ENCODE data around the gene ZNRF3.
A peak's percentile ranks its signal among the peaks of the same experiment; 100 is the strongest.

Gene ZNRF3

GRCh38 chr22:28935140-28935539, 51.8 kb downstream of the ZNRF3 start:
- H3K14ac ChIP-seq (ENCODE audit: low read length): no peak overlapping the region
- H2BK12ac ChIP-seq (ENCODE audit: low read length): no peak overlapping the region
- H3K4me1 ChIP-seq (ENCODE audit: control insufficient read depth in 2 of 2, insufficient read depth in 1 of 2, low read depth in 1 of 2, low read length in 2 of 2): peaks cover 16 to 29% of the 10 kb centered on the region in 2 donors
- DNase-seq (ENCODE audit: low spot score): no peak
- peak overlapping the region; percentile 25 for H2AK5ac ChIP-seq (ENCODE audit: low read depth, low read length)
- H3K18ac ChIP-seq (ENCODE audit: low read length): no peak overlapping the region
- no peaks in the 10 kb centered on the region for H3K9me3 ChIP-seq (replicated peaks in 1 of 2; ENCODE audit: control insufficient read depth in 2 of 2, insufficient read depth in 1 of 2, low read depth in 1 of 2, low read length in 2 of 2)
- H4K91ac ChIP-seq (ENCODE audit: low read depth, low read length, poor library complexity): no peak overlapping the region
- no peak overlapping the region for H2BK15ac ChIP-seq (ENCODE audit: low read length)
- H3K27ac ChIP-seq (replicated peaks; ENCODE audit: low read length): no peak overlapping the region
- H3K4me2 ChIP-seq (ENCODE audit: insufficient read depth, low read length, poor library complexity, severe bottlenecking): no peak overlapping the region
- H3K36me3 ChIP-seq (replicated peaks in 1 of 2; ENCODE audit: control insufficient read depth in 2 of 2, insufficient read depth in 2 of 2, low read length in 2 of 2): peaks cover 0 to 11% of the 10 kb centered on the region in 2 donors
- no peak overlapping the region for H3K23ac ChIP-seq (ENCODE audit: low read depth, low read length, poor library complexity)
- no peak overlapping the region for H3K4me3 ChIP-seq (ENCODE audit: low read length in 2 of 2)
- peaks cover 2% of the 10 kb centered on the region for H3K79me1 ChIP-seq (ENCODE audit: low read depth, low read length)
- H3K27me3 ChIP-seq (ENCODE audit: control insufficient read depth in 3 of 3, insufficient read depth in 3 of 3, low read depth in 1 of 3, low read length in 3 of 3): no peaks in the 10 kb centered on the region
- H3K9ac ChIP-seq (ENCODE audit: low read depth, low read length, poor library complexity): no peak overlapping the region
- no CpG with 5 or more reads among the region's 4 CpGs for WGBS, 2 donors (ENCODE audit: extremely low coverage in 2 of 2, insufficient read length in 2 of 2, insufficient replicate concordance in 1 of 2)
- no peak overlapping the region for H2AFZ ChIP-seq (ENCODE audit: low read length)
- no peak overlapping the region for H4K8ac ChIP-seq (ENCODE audit: low read depth, low read length)
- H2BK120ac ChIP-seq (ENCODE audit: low read depth, low read length): no peak overlapping the region
- H2BK5ac ChIP-seq (ENCODE audit: low read length): no peak overlapping the region
- H3K4ac ChIP-seq (ENCODE audit: low read length): no peak overlapping the region

GRCh38 chr22:28935713-28936112, 52.3 kb downstream of the ZNRF3 start:
- Histone ChIP-seq H2BK15ac (ENCODE audit: low read length) (no peak overlapping the region), H4K8ac (ENCODE audit: low read depth, low read length) (no peak overlapping the region)

GRCh38 chr22:28936200-28936599, 52.8 kb downstream of the ZNRF3 start:
- no peak overlapping the region for H3K4ac ChIP-seq (ENCODE audit: low read length)
- no peak overlapping the region for H4K8ac ChIP-seq (ENCODE audit: low read depth, low read length)
- H3K9me3 ChIP-seq (replicated peaks in 1 of 2; ENCODE audit: control insufficient read depth in 2 of 2, insufficient read depth in 1 of 2, low read depth in 1 of 2, low read length in 2 of 2): no peaks in the 10 kb centered on the region
- H3K18ac ChIP-seq (ENCODE audit: low read length): peak overlapping the region; percentile 84
- H2BK12ac ChIP-seq (ENCODE audit: low read length): peak overlapping the region; percentile 73
- H2BK5ac ChIP-seq (ENCODE audit: low read length): peak overlapping the region; percentile 69
- H3K79me1 ChIP-seq (ENCODE audit: low read depth, low read length): peaks cover 2% of the 10 kb centered on the region
- no peak overlapping the region for H3K9ac ChIP-seq (ENCODE audit: low read depth, low read length, poor library complexity)
- DNase-seq (ENCODE audit: low spot score): no peak
- H3K14ac ChIP-seq (ENCODE audit: low read length): no peak overlapping the region
- H3K4me1 ChIP-seq (ENCODE audit: control insufficient read depth in 2 of 2, insufficient read depth in 1 of 2, low read depth in 1 of 2, low read length in 2 of 2): peaks cover 26 to 28% of the 10 kb centered on the region in 2 donors
- no peak overlapping the region for H3K27ac ChIP-seq (replicated peaks; ENCODE audit: low read length)
- H3K27me3 ChIP-seq (ENCODE audit: control insufficient read depth in 3 of 3, insufficient read depth in 3 of 3, low read depth in 1 of 3, low read length in 3 of 3): no peaks in the 10 kb centered on the region
- H2BK15ac ChIP-seq (ENCODE audit: low read length): no peak overlapping the region
- H3K4me3 ChIP-seq (ENCODE audit: low read length in 2 of 2): no peak overlapping the region
- H2AFZ ChIP-seq (ENCODE audit: low read length): no peak overlapping the region
- H2AK5ac ChIP-seq (ENCODE audit: low read depth, low read length): peak overlapping the region; percentile 47
- H2BK120ac ChIP-seq (ENCODE audit: low read depth, low read length): no peak overlapping the region
- no peak overlapping the region for H3K4me2 ChIP-seq (ENCODE audit: insufficient read depth, low read length, poor library complexity, severe bottlenecking)
- no CpG with 5 or more reads among the region's 3 CpGs for WGBS, 2 donors (ENCODE audit: extremely low coverage in 2 of 2, insufficient read length in 2 of 2, insufficient replicate concordance in 1 of 2)
- peaks cover 0 to 11% of the 10 kb centered on the region in 2 donors for H3K36me3 ChIP-seq (replicated peaks in 1 of 2; ENCODE audit: control insufficient read depth in 2 of 2, insufficient read depth in 2 of 2, low read length in 2 of 2)
- H3K23ac ChIP-seq (ENCODE audit: low read depth, low read length, poor library complexity): no peak overlapping the region
- H4K91ac ChIP-seq (ENCODE audit: low read depth, low read length, poor library complexity): no peak overlapping the region

More at GRCh38 chr22:28935713-28936112, 52.3 kb downstream of the ZNRF3 start:
- Histone ChIP-seq H2AK5ac (ENCODE audit: low read depth, low read length) (no peak overlapping the region), H3K4me2 (ENCODE audit: insufficient read depth, low read length, poor library complexity, severe bottlenecking) (no peak overlapping the region), H3K4me1 (ENCODE audit: control insufficient read depth in 2 of 2, insufficient read depth in 1 of 2, low read depth in 1 of 2, low read length in 2 of 2) (peaks cover 22 to 26% of the 10 kb centered on the region in 2 donors), H4K91ac (ENCODE audit: low read depth, low read length, poor library complexity) (no peak overlapping the region), H3K4ac (ENCODE audit: low read length) (no peak overlapping the region), H2BK12ac (ENCODE audit: low read length) (no peak overlapping the region), H3K9me3 (replicated peaks in 1 of 2; ENCODE audit: control insufficient read depth in 2 of 2, insufficient read depth in 1 of 2, low read depth in 1 of 2, low read length in 2 of 2) (no peaks in the 10 kb centered on the region), H3K9ac (ENCODE audit: low read depth, low read length, poor library complexity) (no peak overlapping the region), H3K18ac (ENCODE audit: low read length) (no peak overlapping the region), H3K79me1 (ENCODE audit: low read depth, low read length) (peaks cover 2% of the 10 kb centered on the region), H2AFZ (ENCODE audit: low read length) (no peak overlapping the region), H3K14ac (ENCODE audit: low read length) (no peak overlapping the region), H3K23ac (ENCODE audit: low read depth, low read length, poor library complexity) (no peak overlapping the region), H2BK5ac (ENCODE audit: low read length) (no peak overlapping the region), H3K27ac (replicated peaks; ENCODE audit: low read length) (no peak overlapping the region), H3K4me3 (ENCODE audit: low read length in 2 of 2) (no peak overlapping the region), H3K27me3 (ENCODE audit: control insufficient read depth in 3 of 3, insufficient read depth in 3 of 3, low read depth in 1 of 3, low read length in 3 of 3) (no peaks in the 10 kb centered on the region), H3K36me3 (replicated peaks in 1 of 2; ENCODE audit: control insufficient read depth in 2 of 2, insufficient read depth in 2 of 2, low read length in 2 of 2) (peaks cover 0 to 11% of the 10 kb centered on the region in 2 donors), H2BK120ac (ENCODE audit: low read depth, low read length) (no peak overlapping the region)
- DNase-seq (ENCODE audit: low spot score): no peak
- WGBS, 2 donors (ENCODE audit: extremely low coverage in 2 of 2, insufficient read length in 2 of 2, insufficient replicate concordance in 1 of 2): no CpG with 5 or more reads among the region's 4 CpGs

- Histone ChIP-seq H3K4me3 (ENCODE audit: low read length in 2 of 2) (no peak overlapping the region), H2AFZ (ENCODE audit: low read length) (no peak overlapping the region), H3K4me1 (ENCODE audit: control insufficient read depth in 2 of 2, insufficient read depth in 1 of 2, low read depth in 1 of 2, low read length in 2 of 2) (peaks cover 33 to 35% of the 10 kb centered on the region in 2 donors), H2BK5ac (ENCODE audit: low read length) (no peak overlapping the region), H2BK120ac (ENCODE audit: low read depth, low read length) (no peak overlapping the region), H3K18ac (ENCODE audit: low read length) (no peak overlapping the region), H3K9me3 (replicated peaks in 1 of 2; ENCODE audit: control insufficient read depth in 2 of 2, insufficient read depth in 1 of 2, low read depth in 1 of 2, low read length in 2 of 2) (no peaks in the 10 kb centered on the region), H2AK5ac (ENCODE audit: low read depth, low read length) (no peak overlapping the region), H3K14ac (ENCODE audit: low read length) (no peak overlapping the region), H4K8ac (ENCODE audit: low read depth, low read length) (no peak overlapping the region), H3K23ac (ENCODE audit: low read depth, low read length, poor library complexity) (no peak overlapping the region), H3K27ac (replicated peaks; ENCODE audit: low read length) (no peak overlapping the region), H2BK15ac (ENCODE audit: low read length) (no peak overlapping the region), H3K4me2 (ENCODE audit: insufficient read depth, low read length, poor library complexity, severe bottlenecking) (no peak overlapping the region), H2BK12ac (ENCODE audit: low read length) (no peak overlapping the region), H4K91ac (ENCODE audit: low read depth, low read length, poor library complexity) (no peak overlapping the region), H3K36me3 (replicated peaks in 1 of 2; ENCODE audit: control insufficient read depth in 2 of 2, insufficient read depth in 2 of 2, low read length in 2 of 2) (peaks cover 0 to 11% of the 10 kb centered on the region in 2 donors), H3K79me1 (ENCODE audit: low read depth, low read length) (peaks cover 2% of the 10 kb centered on the region), H3K9ac (ENCODE audit: low read depth, low read length, poor library complexity) (no peak overlapping the region), H3K4ac (ENCODE audit: low read length) (no peak overlapping the region), H3K27me3 (ENCODE audit: control insufficient read depth in 3 of 3, insufficient read depth in 3 of 3, low read depth in 1 of 3, low read length in 3 of 3) (no peaks in the 10 kb centered on the region)
- WGBS, 2 donors (ENCODE audit: extremely low coverage in 2 of 2, insufficient read length in 2 of 2, insufficient replicate concordance in 1 of 2): no CpG with 5 or more reads among the region's 7 CpGs
- no peak for DNase-seq (ENCODE audit: low spot score)
Observed at GRCh38 chr22:28937206-28938025, 54.0 kb downstream of the ZNRF3 start.
